Mucosa of rectum (tissue), 2 donors: ENCODE data around the gene B4GAT1.
A peak's percentile ranks its signal among the peaks of the same experiment; 100 is the strongest.

Source experiments
- H3K27ac ChIP-seq, 2 donors: one replicate each; pipeline ENCODE4 v1.7.0; 2013; ENCODE audit warnings: inconsistent platforms in 2 of 2, low read depth in 2 of 2, low read length in 2 of 2
- H3K27me3 ChIP-seq, 2 donors: one replicate each; pipeline ENCODE4 v1.7.0; 2013; ENCODE audit warnings: low read length in 2 of 2; ENCODE audit not compliant: control insufficient read depth in 2 of 2, insufficient read depth in 2 of 2
- H3K36me3 ChIP-seq, 2 donors: one replicate each; pipeline ENCODE4 v1.7.0; 2013; ENCODE audit warnings: low read length in 2 of 2; ENCODE audit not compliant: control insufficient read depth in 2 of 2, insufficient read depth in 2 of 2
- H3K4me1 ChIP-seq, 2 donors: one replicate each; pipeline ENCODE4 v1.7.0; 2013; ENCODE audit warnings: low read length in 2 of 2, mild to moderate bottlenecking in 1 of 2; ENCODE audit not compliant: control insufficient read depth in 2 of 2, insufficient read depth in 2 of 2
- H3K4me3 ChIP-seq, 2 donors: one replicate each; pipeline ENCODE4 v1.7.0; 2013; ENCODE audit warnings: low read length in 2 of 2
- H3K9ac ChIP-seq, 2 donors: one replicate each; pipeline ENCODE4 v1.7.0; 2013; ENCODE audit warnings: low read length in 2 of 2, low read depth in 1 of 2, mild to moderate bottlenecking in 1 of 2
- H3K9me3 ChIP-seq, 2 donors: one replicate each; pipeline ENCODE4 v1.7.0; 2013; ENCODE audit warnings: low read length in 2 of 2; ENCODE audit not compliant: control insufficient read depth in 2 of 2
- donor health status: healthy.
- donor health status: Normal muscosa, but diverticular disease.

The B4GAT1 gene

DNA sequence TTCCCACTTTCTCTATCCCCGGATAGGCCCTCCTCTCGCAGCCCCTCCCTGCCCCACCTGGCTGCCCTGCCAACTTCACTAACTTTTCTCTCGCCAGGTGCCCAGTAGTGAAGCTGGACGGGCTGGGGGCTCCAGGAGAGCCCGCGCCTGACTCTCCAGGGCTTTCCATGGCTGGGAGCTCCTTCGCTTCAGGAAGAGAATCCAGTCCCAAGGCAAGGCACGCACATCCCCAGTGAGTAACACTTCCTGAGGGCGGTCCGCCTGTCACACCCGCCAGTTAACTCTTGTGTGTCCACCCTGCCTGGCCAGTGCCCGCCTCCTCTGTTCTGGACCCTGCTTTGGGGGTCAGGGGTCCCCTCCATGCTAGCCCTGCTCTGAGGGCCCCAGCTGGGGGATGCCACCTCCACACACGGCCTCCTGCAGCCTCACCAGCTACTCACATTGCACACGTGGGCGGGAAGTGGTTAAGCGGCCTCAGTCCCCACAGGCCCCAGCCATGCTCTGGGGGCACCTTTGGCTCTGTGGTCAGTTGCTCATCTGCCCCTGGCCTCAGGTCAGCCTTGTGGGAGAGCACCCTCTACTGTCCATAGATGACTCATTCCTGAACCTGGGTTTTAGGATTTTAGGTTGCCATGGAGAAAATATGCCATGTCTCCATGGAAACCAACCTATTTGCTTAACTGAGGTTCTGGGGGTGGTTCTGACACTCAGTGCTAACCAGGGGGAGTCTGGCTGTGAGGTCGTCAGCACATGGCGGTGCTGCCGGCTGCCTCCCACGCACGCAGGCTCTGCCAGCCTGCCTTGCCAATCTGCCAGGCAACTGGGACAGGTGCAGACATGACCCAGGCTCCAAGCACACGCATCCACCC, 11.0 kb downstream of the B4GAT1 start, which contains the start of gene RIN1:
Gene RIN1, minus strand, starts transcription at position 201 of the 869 bp plus-strand sequence. Its CDS starts 32 bp downstream, at position 169.
- Histone ChIP-seq H3K4me3 (peak within 1 kb of the TSS; percentile 72 to 74), H3K4me1 (peaks cover 14 to 16% of the 10 kb centered on the region in 2 donors), H3K9ac (peak within 1 kb of the TSS; percentile 70 to 77), H3K9me3 (no peaks in the 10 kb centered on the region), H3K27me3 (no peaks in the 10 kb centered on the region), H3K36me3 (peaks cover 20 to 43% of the 10 kb centered on the region in 2 donors), H3K27ac (peak within 1 kb of the TSS; percentile 61 to 80)

- H3K4me3 ChIP-seq = peak overlapping the region; percentile 72 to 74
- peaks cover 14 to 16% of the 10 kb centered on the region in 2 donors for H3K4me1 ChIP-seq
- peak overlapping the region; percentile 70 to 77 for H3K9ac ChIP-seq
- H3K27me3 ChIP-seq = no peaks in the 10 kb centered on the region
- peaks cover 13 to 36% of the 10 kb centered on the region in 2 donors for H3K36me3 ChIP-seq
- no peaks in the 10 kb centered on the region for H3K9me3 ChIP-seq
- peak overlapping the region; percentile 61 to 80 for H3K27ac ChIP-seq
Observed at GRCh38 chr11:66335531-66336233, 11.7 kb downstream of the B4GAT1 start.

DNA sequence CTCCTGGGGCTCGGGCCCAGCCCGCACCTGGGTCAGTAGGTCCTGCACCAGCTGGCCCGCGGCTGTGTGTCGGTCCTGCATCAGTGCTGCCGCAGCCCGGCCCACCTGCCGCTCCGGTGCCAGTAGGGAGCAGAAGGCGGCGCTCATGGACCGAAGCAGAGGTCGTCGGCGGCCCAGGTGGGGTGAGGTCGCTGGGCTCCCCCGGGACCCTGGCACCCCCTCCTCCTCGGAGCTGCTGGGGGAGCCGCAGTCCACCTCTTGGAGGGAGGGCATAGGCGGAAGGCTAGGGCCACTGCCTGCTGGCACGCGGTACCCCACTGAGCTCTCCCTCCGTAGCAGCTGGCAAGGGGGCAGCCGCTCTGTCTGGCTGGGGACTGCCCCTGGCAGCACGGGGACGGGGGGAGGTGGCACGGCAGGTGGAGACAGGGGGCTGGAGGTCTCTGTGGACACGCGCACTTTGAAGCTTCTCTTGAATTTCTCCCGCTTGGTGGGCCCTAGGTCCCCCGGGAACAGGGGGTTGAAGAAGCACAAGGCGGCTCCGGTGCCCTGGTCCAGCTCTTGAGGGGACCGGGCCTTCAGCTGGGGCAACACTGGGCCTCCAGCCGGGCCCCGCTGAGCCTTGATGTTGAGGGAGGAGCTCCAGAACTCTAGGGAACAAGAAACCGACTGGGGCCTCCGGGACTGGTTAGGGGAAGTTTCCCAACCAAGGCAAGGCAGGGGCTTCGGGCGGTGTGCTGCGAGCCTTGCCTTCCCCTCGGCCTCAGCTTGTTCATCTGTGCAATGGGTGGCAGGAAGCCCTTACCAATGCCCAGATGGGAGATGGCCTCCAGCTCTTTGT, 12.6 kb downstream of the B4GAT1 start:
- H3K4me1 ChIP-seq = peaks cover 14 to 16% of the 10 kb centered on the region in 2 donors
- peak overlapping the region; percentile 72 to 74 for H3K4me3 ChIP-seq
- no peaks in the 10 kb centered on the region for H3K27me3 ChIP-seq
- no peak overlapping the region for H3K27ac ChIP-seq
- H3K36me3 ChIP-seq = peaks cover 5 to 27% of the 10 kb centered on the region in 2 donors
- H3K9ac ChIP-seq = peak overlapping the region; percentile 32 to 77
- H3K9me3 ChIP-seq = no peaks in the 10 kb centered on the region

DNA sequence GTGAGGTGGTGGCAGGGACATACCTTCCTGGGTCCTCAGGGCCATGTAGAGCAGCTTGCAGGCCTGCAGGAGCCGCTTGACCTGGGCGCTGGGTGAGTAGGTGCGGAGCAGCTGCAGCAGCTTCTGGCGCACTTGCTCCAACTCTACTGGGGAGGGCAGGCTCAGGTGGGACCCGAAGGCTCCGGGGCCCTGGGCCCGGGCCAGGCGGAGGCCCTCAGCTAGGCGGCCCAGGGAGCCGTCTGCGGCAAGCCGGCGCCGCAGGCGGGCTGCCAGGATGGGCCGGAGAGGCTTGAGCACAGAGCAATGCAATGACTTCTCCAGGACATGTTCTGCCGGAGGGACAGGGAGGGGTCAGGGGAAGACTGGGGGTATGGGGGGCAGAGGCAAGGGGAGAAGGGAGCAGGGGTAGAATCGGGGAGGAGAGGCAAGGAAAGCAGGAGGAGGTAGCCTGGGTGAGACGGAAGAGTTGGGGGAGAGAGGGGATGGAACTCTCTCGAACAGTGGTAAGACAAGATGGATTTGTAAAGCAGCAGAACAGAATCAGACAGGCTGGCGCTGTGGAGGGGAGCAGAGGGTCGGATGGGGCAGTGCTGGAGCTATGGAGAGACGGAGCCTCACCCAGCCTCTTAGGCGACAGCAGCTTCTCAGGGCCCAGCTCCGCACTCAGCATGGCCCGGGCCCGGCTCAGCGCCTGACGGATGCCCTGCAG, 13.4 kb downstream of the B4GAT1 start:
- no peak overlapping the region for H3K9ac ChIP-seq
- H3K9me3 ChIP-seq = no peaks in the 10 kb centered on the region
- no peaks in the 10 kb centered on the region for H3K27me3 ChIP-seq
- no peak overlapping the region for H3K4me3 ChIP-seq
- H3K27ac ChIP-seq = no peak overlapping the region
- H3K36me3 ChIP-seq = peaks cover 4 to 19% of the 10 kb centered on the region in 2 donors
- peaks cover 14 to 16% of the 10 kb centered on the region in 2 donors for H3K4me1 ChIP-seq

DNA sequence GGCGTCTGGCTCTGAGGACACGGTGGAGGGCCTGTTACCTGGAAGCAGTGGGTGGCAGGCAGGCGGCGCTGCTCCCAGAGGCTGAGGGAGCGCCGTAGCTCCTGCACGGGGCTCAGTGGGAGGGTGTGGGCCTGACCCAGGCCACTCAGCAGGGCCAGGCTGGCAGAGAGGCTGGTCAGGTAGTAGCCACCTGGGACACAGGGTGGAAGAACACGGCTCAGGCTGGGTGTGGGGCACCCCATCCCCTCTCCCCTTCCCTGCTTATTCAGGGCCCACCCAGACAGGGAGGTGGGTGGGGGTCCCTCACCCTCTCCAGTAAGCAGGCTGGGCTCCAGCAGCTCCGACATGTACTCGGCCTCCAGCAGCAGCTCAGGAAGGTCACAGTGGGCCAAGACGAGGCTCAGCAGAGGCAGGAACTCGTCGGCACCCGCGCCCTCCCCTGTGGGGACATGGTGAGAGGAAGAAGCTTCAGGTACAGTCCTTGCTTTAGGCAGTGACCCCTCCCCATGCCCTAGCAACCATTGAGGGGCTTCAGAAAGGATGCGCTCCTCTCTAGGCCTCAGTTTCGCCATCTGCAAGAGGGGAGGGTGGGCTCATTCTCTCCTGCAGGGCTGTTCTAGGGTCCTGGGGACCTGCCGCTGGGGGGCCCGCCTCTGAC, 14.1 kb downstream of the B4GAT1 start:
- no peaks in the 10 kb centered on the region for H3K9me3 ChIP-seq
- H3K9ac ChIP-seq = no peak overlapping the region
- H3K27ac ChIP-seq = no peak overlapping the region
- H3K4me3 ChIP-seq = no peak overlapping the region
- peaks cover 0 to 13% of the 10 kb centered on the region in 2 donors for H3K36me3 ChIP-seq
- H3K4me1 ChIP-seq = peaks cover 18 to 20% of the 10 kb centered on the region in 2 donors
- H3K27me3 ChIP-seq = no peaks in the 10 kb centered on the region

DNA sequence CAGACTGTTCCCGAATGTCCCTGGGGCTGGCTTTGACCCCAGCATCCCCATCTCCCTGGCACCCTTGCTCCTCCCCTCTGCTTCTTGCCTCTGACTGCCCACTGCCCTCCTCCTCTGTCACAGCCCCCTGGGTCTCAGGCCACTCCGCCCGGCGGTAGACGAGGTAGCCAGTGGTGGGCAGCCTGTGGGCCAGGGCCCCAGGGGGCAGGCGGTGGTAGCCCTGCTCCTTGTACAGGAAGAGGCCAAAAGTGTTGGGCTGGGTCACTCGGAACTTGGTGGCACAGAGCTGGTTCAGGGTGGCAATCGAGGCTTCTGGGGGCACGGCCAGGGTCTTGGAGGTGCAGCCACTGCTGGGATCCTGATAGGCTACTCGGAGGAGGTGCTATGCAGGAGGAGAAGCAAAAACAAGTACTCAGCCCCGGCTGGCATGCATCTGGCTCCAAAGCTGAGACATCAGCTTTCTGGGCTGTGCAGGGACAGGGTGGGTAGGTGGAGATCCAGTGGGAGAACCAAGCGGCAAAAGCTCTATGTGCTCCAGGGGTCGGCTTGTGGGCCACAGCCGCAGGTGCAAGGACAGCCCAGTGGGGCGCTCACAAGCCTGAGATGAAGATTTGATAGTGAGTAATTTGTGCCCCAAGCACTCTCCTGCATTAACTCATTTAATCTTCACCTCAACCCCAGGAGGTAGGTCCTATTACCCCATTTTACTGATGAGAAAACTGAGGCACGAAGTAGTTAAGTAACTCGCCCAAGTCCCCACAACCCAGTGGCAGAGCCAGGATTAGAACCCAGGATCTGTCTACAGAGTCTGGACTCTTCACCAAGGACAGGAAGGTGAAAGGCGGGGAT, 14.8 kb downstream of the B4GAT1 start:
- Histone ChIP-seq H3K27me3 (no peaks in the 10 kb centered on the region), H3K4me3 (no peak overlapping the region), H3K36me3 (peaks cover 0 to 13% of the 10 kb centered on the region in 2 donors), H3K4me1 (peaks cover 26 to 28% of the 10 kb centered on the region in 2 donors), H3K9ac (no peak overlapping the region), H3K9me3 (no peaks in the 10 kb centered on the region), H3K27ac (no peak overlapping the region)

DNA sequence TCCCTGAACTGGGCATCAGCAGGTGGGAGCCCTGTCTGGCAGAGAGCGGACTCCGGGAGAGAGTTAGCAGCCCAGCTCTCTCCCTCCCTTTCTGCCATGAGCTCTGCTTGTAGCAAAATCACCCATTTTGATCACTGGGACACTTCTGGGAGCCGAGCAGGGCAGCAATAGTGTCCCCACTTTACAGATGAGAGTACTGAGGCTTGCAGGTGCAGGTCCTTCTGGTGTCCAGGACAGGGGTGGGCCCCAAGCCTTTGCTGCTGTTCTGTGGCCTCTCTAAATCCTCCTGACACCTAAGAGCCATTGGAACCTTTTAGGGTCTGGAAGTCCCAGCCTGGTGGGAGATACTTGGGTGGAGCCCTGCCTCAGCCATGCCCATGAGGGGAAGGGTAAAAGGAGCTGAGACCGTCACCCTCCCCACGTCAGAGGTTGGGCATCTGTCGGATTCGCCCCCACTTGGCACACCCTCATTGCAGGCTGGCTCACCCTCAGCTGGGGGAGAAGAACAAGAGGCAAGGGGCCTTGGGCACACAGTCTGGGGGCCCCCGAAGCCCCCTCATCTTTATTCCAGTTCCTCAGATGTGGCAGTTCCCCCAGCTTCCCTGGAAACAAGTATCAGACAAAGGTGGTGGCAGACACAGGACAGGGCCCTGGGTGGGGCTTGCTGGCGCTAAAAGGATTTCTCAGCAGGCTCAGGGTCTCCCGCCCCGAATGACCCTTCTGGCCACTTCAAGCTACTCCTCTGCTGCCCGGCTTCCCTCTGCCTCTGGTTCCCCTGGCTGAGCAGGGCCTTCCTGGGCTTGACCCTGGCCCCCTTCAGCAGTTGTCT, 15.7 kb downstream of the B4GAT1 start:
- no peaks in the 10 kb centered on the region for H3K9me3 ChIP-seq
- H3K36me3 ChIP-seq = peaks cover 0 to 10% of the 10 kb centered on the region in 2 donors
- H3K4me1 ChIP-seq = peaks cover 27 to 30% of the 10 kb centered on the region in 2 donors
- no peak overlapping the region for H3K27ac ChIP-seq
- H3K9ac ChIP-seq = no peak overlapping the region
- H3K27me3 ChIP-seq = no peaks in the 10 kb centered on the region
- H3K4me3 ChIP-seq = no peak overlapping the region

- no peaks in the 10 kb centered on the region for H3K9me3 ChIP-seq
- H3K27ac ChIP-seq = no peak overlapping the region
- H3K4me3 ChIP-seq = no peak overlapping the region
- peaks cover 20 to 22% of the 10 kb centered on the region in 2 donors for H3K4me1 ChIP-seq
- H3K36me3 ChIP-seq = peaks cover 0 to 10% of the 10 kb centered on the region in 2 donors
- H3K27me3 ChIP-seq = no peaks in the 10 kb centered on the region
- H3K9ac ChIP-seq = no peak overlapping the region
Observed at GRCh38 chr11:66330931-66331330, 16.5 kb downstream of the B4GAT1 start.
